Right lobe of liver (tissue), 4 donors: ENCODE data around the gene SLC29A1.

Experiments
- CTCF ChIP-seq, 4 donors: fragments of 200-600 bp in 3 of 4; fragments of 450-650 bp in 1 of 4; IDR thresholded peaks; one replicate each; pipeline versions ENCODE4 v1.5.1 to v1.8.0; 2016 to 2022; ENCODE audit warnings: antibody characterized with exemption in 4 of 4, mild to moderate bottlenecking in 2 of 4
- POLR2A ChIP-seq: fragments of 450-650 bp; IDR thresholded peaks from one replicate; pipeline ENCODE4 v1.6.1; 2017; ENCODE audit warnings: antibody characterized with exemption, mild to moderate bottlenecking
- donor health status: DM: no; HTN: no; CAD: no.
- donor health status: DM: no; HTN: no; CAD: no.
- donor health status: DM: no; HTN: yes; CAD: no.

GRCh38 chr6:44221291-44221960, 2.0 kb upstream of the SLC29A1 start:
- TF ChIP-seq POLR2A (no peak), CTCF (IDR thresholded peaks at IDR 0.05) (peak; percentile 76 to 90 (median 86))
